ENCODE data around the gene DNMT1.
"Not testable (repeated sequence)": the region's sequence is repeated elsewhere in the genome, so short reads cannot be mapped to it uniquely, and the experiment has no call there.

The DNMT1 gene

GRCh38 chr19:10180459-10180858 lies 14.3 kb downstream of the DNMT1 start:
- DNase-seq: no peak

GRCh38 chr19:10180024-10180423 lies 14.7 kb downstream of the DNMT1 start:
- not testable (repeated sequence) for DNase-seq

GRCh38 chr19:10173527-10173926 lies 21.2 kb downstream of the DNMT1 start:
- no peak for DNase-seq

- no peak for DNase-seq
These were observed 26.3 kb downstream of the DNMT1 start for GRCh38 chr19:10168386-10168948.

GRCh38 chr19:10167459-10167858 lies 27.3 kb downstream of the DNMT1 start:
- no peak for DNase-seq

- DNase-seq: not testable (repeated sequence)
These were observed 28.3 kb downstream of the DNMT1 start for GRCh38 chr19:10166501-10166900.

- no peak for DNase-seq
These were observed 28.7 kb downstream of the DNMT1 start for GRCh38 chr19:10166046-10166445.

GRCh38 chr19:10163536-10163935 lies 31.2 kb downstream of the DNMT1 start:
- DNase-seq: no peak

- DNase-seq: no peak
These were observed 35.1 kb downstream of the DNMT1 start for GRCh38 chr19:10159610-10160009.

GRCh38 chr19:10158485-10158884 lies 36.3 kb downstream of the DNMT1 start:
- no peak for DNase-seq

- no peak for DNase-seq
These were observed 36.7 kb downstream of the DNMT1 start for GRCh38 chr19:10158071-10158470.

- DNase-seq: no peak
These were observed 38.9 kb downstream of the DNMT1 start for GRCh38 chr19:10155839-10156238.

- no peak for DNase-seq
These were observed 42.7 kb downstream of the DNMT1 start for GRCh38 chr19:10152100-10152499.

GRCh38 chr19:10151521-10151920 lies 43.2 kb downstream of the DNMT1 start:
- no peak for DNase-seq

- no peak for DNase-seq
These were observed 45.3 kb downstream of the DNMT1 start for GRCh38 chr19:10149427-10149826.

- DNase-seq: no peak
These were observed 48.6 kb downstream of the DNMT1 start for GRCh38 chr19:10146142-10146541.

GRCh38 chr19:10145031-10145430 lies 49.7 kb downstream of the DNMT1 start:
- no peak for DNase-seq

- no peak for DNase-seq
These were observed 50.4 kb downstream of the DNMT1 start for GRCh38 chr19:10144361-10144760.

GRCh38 chr19:10143681-10144080 lies 51.1 kb downstream of the DNMT1 start:
- DNase-seq: no peak

- peak in 2 of 4 experiments; percentile 39 to 45 for DNase-seq
These were observed 51.9 kb downstream of the DNMT1 start for GRCh38 chr19:10142701-10143375.

- no peak for DNase-seq
These were observed 52.8 kb downstream of the DNMT1 start for GRCh38 chr19:10141973-10142372.

GRCh38 chr19:10141479-10141878 lies 53.3 kb downstream of the DNMT1 start:
- no peak for DNase-seq

GRCh38 chr19:10139952-10140351 lies 54.8 kb downstream of the DNMT1 start:
- DNase-seq: no peak

- no peak for DNase-seq
These were observed 55.6 kb downstream of the DNMT1 start for GRCh38 chr19:10138879-10139795.

Data from activated CD4-positive, CD25-positive, alpha-beta regulatory T cell (primary cell).